ENCODE results near the gene SRGN.
"Not testable (repeated sequence)": the region's sequence is repeated elsewhere in the genome, so short reads cannot be mapped to it uniquely, and the experiment has no call there.

SRGN gene, protein sequence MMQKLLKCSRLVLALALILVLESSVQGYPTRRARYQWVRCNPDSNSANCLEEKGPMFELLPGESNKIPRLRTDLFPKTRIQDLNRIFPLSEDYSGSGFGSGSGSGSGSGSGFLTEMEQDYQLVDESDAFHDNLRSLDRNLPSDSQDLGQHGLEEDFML

GRCh38 chr10:69087590-69088470 is at the start of gene SRGN:
Gene SRGN, plus strand, starts transcription at chr10:69088103. Its CDS starts 55 bp downstream, at chr10:69088158.
- no peaks in the 10 kb centered on the region for H3K4me1 ChIP-seq (ENCODE audit: insufficient read depth, low read length)
- peak within 1 kb of the TSS; percentile 52 for H3K27ac ChIP-seq (ENCODE audit: low read depth, low read length)
- H3K27me3 ChIP-seq (ENCODE audit: control insufficient read depth in 1 of 2, insufficient read depth in 2 of 2, low read length in 2 of 2): no peaks in the 10 kb centered on the region
- H3K9ac ChIP-seq (ENCODE audit: low read length): no peak within 1 kb of the TSS
- no peaks in the 10 kb centered on the region for H3K36me3 ChIP-seq (ENCODE audit: insufficient read depth, low read length)
- peak within 1 kb of the TSS in 1 of 2 donors; percentile 19 for H3K4me3 ChIP-seq (ENCODE audit: low read depth in 1 of 2, low read length in 2 of 2)
- H3K9me3 ChIP-seq (ENCODE audit: low read length): no peaks in the 10 kb centered on the region

GRCh38 chr10:69040904-69041303 is 47.0 kb upstream of the SRGN start:
- H3K27me3 ChIP-seq (ENCODE audit: control insufficient read depth in 1 of 2, insufficient read depth in 2 of 2, low read length in 2 of 2); H3K4me1 ChIP-seq (ENCODE audit: insufficient read depth, low read length); H3K36me3 ChIP-seq (ENCODE audit: insufficient read depth, low read length); H3K4me3 ChIP-seq (ENCODE audit: low read depth in 1 of 2, low read length in 2 of 2); H3K9me3 ChIP-seq (ENCODE audit: low read length); H3K9ac ChIP-seq (ENCODE audit: low read length); H3K27ac ChIP-seq (ENCODE audit: low read depth, low read length): not testable (repeated sequence)

DNA sequence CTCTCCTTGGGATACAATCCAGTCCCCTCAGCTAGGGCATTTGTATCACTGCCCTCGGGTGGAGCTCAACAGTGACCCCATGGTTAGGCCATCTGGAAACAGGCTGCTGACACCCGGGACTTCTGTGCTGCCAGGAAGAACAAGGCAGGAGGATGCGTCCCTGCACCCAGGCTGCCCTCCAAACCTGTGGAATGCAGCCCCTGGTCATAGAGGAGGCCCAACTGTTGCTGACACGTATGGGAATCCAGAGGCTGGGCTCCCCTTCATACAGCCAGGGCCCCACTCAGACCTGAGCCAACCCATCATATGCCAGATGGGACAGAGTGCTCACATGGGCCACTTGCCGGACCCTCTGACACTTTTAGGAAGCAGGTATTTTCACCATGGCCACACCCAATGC is 45.5 kb upstream of the SRGN start:
- H3K4me3 ChIP-seq (ENCODE audit: low read depth in 1 of 2, low read length in 2 of 2): no peak overlapping the region
- no peaks in the 10 kb centered on the region for H3K36me3 ChIP-seq (ENCODE audit: insufficient read depth, low read length)
- no peak overlapping the region for H3K27ac ChIP-seq (ENCODE audit: low read depth, low read length)
- no peaks in the 10 kb centered on the region for H3K4me1 ChIP-seq (ENCODE audit: insufficient read depth, low read length)
- no peaks in the 10 kb centered on the region for H3K27me3 ChIP-seq (ENCODE audit: control insufficient read depth in 1 of 2, insufficient read depth in 2 of 2, low read length in 2 of 2)
- no peaks in the 10 kb centered on the region for H3K9me3 ChIP-seq (ENCODE audit: low read length)
- H3K9ac ChIP-seq (ENCODE audit: low read length): no peak overlapping the region

GRCh38 chr10:69042838-69043237 is 45.1 kb upstream of the SRGN start:
- Histone ChIP-seq H3K9me3 (ENCODE audit: low read length) (no peaks in the 10 kb centered on the region), H3K36me3 (ENCODE audit: insufficient read depth, low read length) (no peaks in the 10 kb centered on the region), H3K4me1 (ENCODE audit: insufficient read depth, low read length) (no peaks in the 10 kb centered on the region), H3K27me3 (ENCODE audit: control insufficient read depth in 1 of 2, insufficient read depth in 2 of 2, low read length in 2 of 2) (no peaks in the 10 kb centered on the region), H3K27ac (ENCODE audit: low read depth, low read length) (no peak overlapping the region), H3K9ac (ENCODE audit: low read length) (no peak overlapping the region), H3K4me3 (ENCODE audit: low read depth in 1 of 2, low read length in 2 of 2) (no peak overlapping the region)

DNA sequence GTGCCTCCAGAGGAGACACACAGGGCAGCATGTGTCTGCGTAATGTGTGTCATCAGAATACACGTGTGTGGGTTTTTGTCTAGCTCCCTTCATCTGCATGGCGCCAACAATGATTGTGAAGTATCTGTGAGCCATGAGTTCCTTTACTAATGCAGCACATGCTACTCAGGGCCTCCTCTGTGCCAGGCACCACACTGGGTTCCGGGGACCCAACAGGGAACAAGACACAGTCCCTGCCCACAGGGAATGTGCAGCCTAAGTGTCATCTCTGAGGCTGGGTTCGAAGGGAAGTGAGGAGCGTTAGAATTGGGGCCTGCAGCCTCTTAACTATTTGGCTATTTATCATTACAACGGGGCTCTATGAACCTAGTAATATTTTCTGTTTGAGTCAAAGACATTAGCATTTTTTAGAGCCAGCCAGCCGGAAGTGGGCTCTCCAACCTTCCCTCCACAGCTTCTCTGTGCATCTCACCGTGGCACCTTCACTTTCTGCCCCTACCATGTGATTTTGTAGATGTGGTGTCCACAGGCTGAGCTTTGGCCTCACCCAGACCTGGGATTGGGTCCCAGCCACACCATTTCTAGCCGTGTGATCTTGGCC is 43.9 kb upstream of the SRGN start:
- Histone ChIP-seq H3K27me3 (ENCODE audit: control insufficient read depth in 1 of 2, insufficient read depth in 2 of 2, low read length in 2 of 2) (no peaks in the 10 kb centered on the region), H3K9me3 (ENCODE audit: low read length) (no peaks in the 10 kb centered on the region), H3K36me3 (ENCODE audit: insufficient read depth, low read length) (no peaks in the 10 kb centered on the region), H3K4me1 (ENCODE audit: insufficient read depth, low read length) (no peaks in the 10 kb centered on the region), H3K9ac (ENCODE audit: low read length) (no peak overlapping the region), H3K27ac (ENCODE audit: low read depth, low read length) (no peak overlapping the region), H3K4me3 (ENCODE audit: low read depth in 1 of 2, low read length in 2 of 2) (no peak overlapping the region)

DNA sequence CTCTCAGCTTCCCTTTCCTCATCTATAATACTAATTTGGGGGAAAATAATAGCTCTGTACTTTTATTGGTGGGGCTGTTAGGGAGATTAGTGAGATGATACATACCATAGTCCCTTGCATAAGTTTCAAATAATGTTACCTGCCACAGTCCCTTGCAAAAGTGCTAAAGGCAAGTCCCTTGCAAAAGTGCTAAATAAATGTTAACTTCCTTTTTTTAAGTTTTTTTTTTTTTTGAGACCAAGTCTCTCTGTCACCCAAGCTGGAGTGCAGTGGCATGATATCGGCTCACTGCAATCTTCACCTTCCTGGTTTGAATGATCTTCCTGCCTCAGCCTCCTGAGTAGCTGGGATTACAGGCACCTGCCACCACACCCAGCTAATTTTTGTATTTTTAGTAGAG is 43.4 kb upstream of the SRGN start:
- H3K4me3 ChIP-seq (ENCODE audit: low read depth in 1 of 2, low read length in 2 of 2): no peak overlapping the region

GRCh38 chr10:69045441-69046300 is 42.2 kb upstream of the SRGN start:
- Histone ChIP-seq H3K4me1 (ENCODE audit: insufficient read depth, low read length) (no peaks in the 10 kb centered on the region), H3K9me3 (ENCODE audit: low read length) (no peaks in the 10 kb centered on the region), H3K36me3 (ENCODE audit: insufficient read depth, low read length) (no peaks in the 10 kb centered on the region), H3K27ac (ENCODE audit: low read depth, low read length) (no peak overlapping the region), H3K9ac (ENCODE audit: low read length) (no peak overlapping the region), H3K4me3 (ENCODE audit: low read depth in 1 of 2, low read length in 2 of 2) (no peak overlapping the region), H3K27me3 (ENCODE audit: control insufficient read depth in 1 of 2, insufficient read depth in 2 of 2, low read length in 2 of 2) (no peaks in the 10 kb centered on the region)

More for the DNA sequence above, 43.4 kb upstream of the SRGN start:
- Histone ChIP-seq H3K27ac (ENCODE audit: low read depth, low read length) (no peak overlapping the region), H3K4me1 (ENCODE audit: insufficient read depth, low read length) (no peaks in the 10 kb centered on the region), H3K9ac (ENCODE audit: low read length) (no peak overlapping the region), H3K27me3 (ENCODE audit: control insufficient read depth in 1 of 2, insufficient read depth in 2 of 2, low read length in 2 of 2) (no peaks in the 10 kb centered on the region), H3K9me3 (ENCODE audit: low read length) (no peaks in the 10 kb centered on the region), H3K36me3 (ENCODE audit: insufficient read depth, low read length) (no peaks in the 10 kb centered on the region)

- Histone ChIP-seq H3K9ac (ENCODE audit: low read length) (no peak overlapping the region), H3K27me3 (ENCODE audit: control insufficient read depth in 1 of 2, insufficient read depth in 2 of 2, low read length in 2 of 2) (no peaks in the 10 kb centered on the region), H3K4me1 (ENCODE audit: insufficient read depth, low read length) (no peaks in the 10 kb centered on the region), H3K4me3 (ENCODE audit: low read depth in 1 of 2, low read length in 2 of 2) (no peak overlapping the region), H3K36me3 (ENCODE audit: insufficient read depth, low read length) (no peaks in the 10 kb centered on the region), H3K27ac (ENCODE audit: low read depth, low read length) (no peak overlapping the region), H3K9me3 (ENCODE audit: low read length) (no peaks in the 10 kb centered on the region)
Measured at GRCh38 chr10:69047111-69047832, 40.6 kb upstream of the SRGN start.

GRCh38 chr10:69048103-69048502 is 39.8 kb upstream of the SRGN start:
- Histone ChIP-seq H3K27ac (ENCODE audit: low read depth, low read length) (no peak overlapping the region), H3K9me3 (ENCODE audit: low read length) (no peaks in the 10 kb centered on the region), H3K36me3 (ENCODE audit: insufficient read depth, low read length) (no peaks in the 10 kb centered on the region), H3K4me3 (ENCODE audit: low read depth in 1 of 2, low read length in 2 of 2) (no peak overlapping the region), H3K4me1 (ENCODE audit: insufficient read depth, low read length) (no peaks in the 10 kb centered on the region), H3K27me3 (ENCODE audit: control insufficient read depth in 1 of 2, insufficient read depth in 2 of 2, low read length in 2 of 2) (no peaks in the 10 kb centered on the region), H3K9ac (ENCODE audit: low read length) (no peak overlapping the region)

- no peaks in the 10 kb centered on the region for H3K4me1 ChIP-seq (ENCODE audit: insufficient read depth, low read length)
- no peaks in the 10 kb centered on the region for H3K27me3 ChIP-seq (ENCODE audit: control insufficient read depth in 1 of 2, insufficient read depth in 2 of 2, low read length in 2 of 2)
- no peak overlapping the region for H3K4me3 ChIP-seq (ENCODE audit: low read depth in 1 of 2, low read length in 2 of 2)
- no peak overlapping the region for H3K9ac ChIP-seq (ENCODE audit: low read length)
- H3K27ac ChIP-seq (ENCODE audit: low read depth, low read length): no peak overlapping the region
- H3K36me3 ChIP-seq (ENCODE audit: insufficient read depth, low read length): no peaks in the 10 kb centered on the region
- no peaks in the 10 kb centered on the region for H3K9me3 ChIP-seq (ENCODE audit: low read length)
Measured at GRCh38 chr10:69049566-69049961, 38.3 kb upstream of the SRGN start.
